Erythroblast (primary cell): Measurements from ENCODE around the gene MYRIP.

Source experiments
- GATA1 ChIP-seq: IDR thresholded peaks from 2 replicates; pipeline ENCODE4 v1.6.1; 2011; ENCODE audit warnings: low read depth, mild to moderate bottlenecking, control low read depth, low read length, moderate library complexity
- POLR2A ChIP-seq: IDR thresholded peaks from 2 replicates; pipeline ENCODE4 v1.6.1; 2011; ENCODE audit warnings: mild to moderate bottlenecking, low read length

DNA sequence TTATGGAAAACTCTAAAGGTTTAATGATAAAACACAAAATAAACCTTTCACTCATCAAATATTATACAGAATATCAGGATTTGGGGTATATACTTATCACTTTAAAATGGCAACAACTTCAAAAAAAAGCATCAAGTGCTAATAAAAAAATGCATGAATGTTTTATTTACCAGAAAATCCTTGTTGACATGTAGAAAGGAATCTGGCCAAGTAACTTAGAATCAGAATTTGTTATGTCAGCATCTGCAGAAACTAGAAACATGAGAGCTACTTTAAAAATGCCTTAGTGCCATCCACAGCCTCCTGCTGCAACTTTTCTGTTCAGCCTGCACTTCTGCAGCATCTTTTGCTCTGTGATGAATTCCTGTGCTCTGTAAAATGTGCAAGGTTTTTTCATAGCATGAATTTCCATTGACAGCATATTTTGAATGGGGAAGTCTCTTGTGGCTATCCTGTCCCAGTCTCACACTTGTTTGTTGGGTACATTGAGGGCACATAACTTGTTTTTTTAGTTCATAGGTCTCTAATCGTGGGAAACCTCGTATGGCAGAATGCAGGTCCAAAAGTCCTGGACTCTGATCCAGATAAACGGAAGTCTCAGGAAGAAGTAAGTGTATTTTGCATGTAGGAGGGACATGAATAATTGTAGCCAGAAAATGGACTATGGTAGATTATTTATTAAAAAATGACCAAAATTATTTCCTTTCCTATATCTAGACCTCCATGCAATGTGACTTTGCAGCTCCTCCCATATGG, 21.1 kb upstream of the MYRIP start:
- TF ChIP-seq POLR2A = no peak
- no peak for TF ChIP-seq GATA1
